OCI-LY1 (cell line): Measurements from ENCODE around the gene TMEM187.

Source experiments
- H2AFZ ChIP-seq: fragments of 200-600 bp; sonication (generic), shearing (Covaris generic); 2 replicates; pipeline ENCODE4 v1.6.0; 2014; ENCODE audit warnings: antibody characterized with exemption, mild to moderate bottlenecking, low read length
- H3F3A ChIP-seq: fragments of 200-600 bp; sonication (generic), shearing (Covaris generic); 2 replicates; pipeline ENCODE4 v1.6.0; 2014; ENCODE audit warnings: mild to moderate bottlenecking, antibody characterized with exemption, low read length, moderate library complexity; ENCODE audit not compliant: insufficient read depth
- H3K27ac ChIP-seq: fragments of 200-600 bp; sonication (generic); 2 replicates; pipeline ENCODE4 v1.5.1; 2014; ENCODE audit warnings: low read length, mixed run types, mild to moderate bottlenecking, low read depth; ENCODE audit not compliant: poor library complexity, severe bottlenecking
- H3K27me3 ChIP-seq: fragments of 200-600 bp; sonication (generic); 2 replicates; pipeline ENCODE4 v1.6.0; 2014; ENCODE audit warnings: antibody characterized with exemption, mild to moderate bottlenecking, low read length, moderate library complexity; ENCODE audit not compliant: insufficient read depth
- H3K36me3 ChIP-seq: fragments of 200-600 bp; sonication (generic); 2 replicates; pipeline ENCODE4 v1.6.1; 2014; ENCODE audit warnings: mild to moderate bottlenecking, antibody characterized with exemption, low read length, moderate library complexity, mixed read lengths; ENCODE audit not compliant: insufficient read depth
- H3K4me1 ChIP-seq: fragments of 200-600 bp; sonication (generic); 2 replicates; pipeline ENCODE4 v1.5.1; 2014; ENCODE audit warnings: mild to moderate bottlenecking, low read length, moderate library complexity; ENCODE audit not compliant: insufficient read depth, severe bottlenecking
- H3K4me2 ChIP-seq: fragments of 200-600 bp; sonication (generic), shearing (Covaris generic); 2 replicates; pipeline ENCODE4 v1.6.1; 2014; ENCODE audit warnings: low read length
- H3K4me3 ChIP-seq: fragments of 200-600 bp; sonication (generic); 2 replicates; pipeline ENCODE4 v1.5.1; 2014; ENCODE audit warnings: low read length, low read depth, mild to moderate bottlenecking, mixed read lengths; ENCODE audit not compliant: poor library complexity, severe bottlenecking
- H3K79me2 ChIP-seq: fragments of 200-600 bp; shearing (Covaris generic); 2 replicates; pipeline ENCODE4 v1.6.1; 2016; ENCODE audit warnings: mixed run types, low read length, mixed read lengths; ENCODE audit not compliant: insufficient read depth
- H3K9ac ChIP-seq: fragments of 200-600 bp; sonication (generic), shearing (Covaris generic); 2 replicates; pipeline ENCODE4 v1.6.1; 2014; ENCODE audit warnings: mild to moderate bottlenecking, low read length, mixed read lengths
- H3K9me2 ChIP-seq: fragments of 200-600 bp; sonication (generic), shearing (Covaris generic); 2 replicates; pipeline ENCODE4 v1.6.1; 2014; ENCODE audit warnings: low read depth, mild to moderate bottlenecking, low read length, mixed read lengths
- H3K9me3 ChIP-seq: fragments of 200-600 bp; shearing (Covaris generic); 2 replicates; pipeline ENCODE4 v1.6.1; 2014; ENCODE audit warnings: low read length, mixed read lengths
- H4K20me1 ChIP-seq: fragments of 200-600 bp; sonication (generic), shearing (Covaris generic); 2 replicates; pipeline ENCODE4 v1.6.0; 2016; ENCODE audit warnings: mild to moderate bottlenecking, low read length; ENCODE audit not compliant: insufficient read depth
- EZH2 ChIP-seq: fragments of 200-600 bp; sonication (generic), shearing (Covaris generic); IDR thresholded peaks from 2 replicates; pipeline ENCODE4 v1.8.0; 2017; ENCODE audit warnings: borderline replicate concordance, mixed run types, mild to moderate bottlenecking, antibody characterized with exemption, low read length, moderate library complexity, mixed read lengths
- TF ChIP-seq, protein P1 (sequence below): fragments of 200-600 bp; sonication (generic), shearing (Covaris generic); IDR thresholded peaks from 2 replicates; pipeline ENCODE4 v1.5.1; 2017; ENCODE audit warnings: mild to moderate bottlenecking, antibody characterized with exemption, low read length, moderate library complexity, mixed read lengths

The TMEM187 gene

GRCh38 chrX:153948002-153948466 is 24.5 kb upstream of the TMEM187 start:
- H3K9ac ChIP-seq = no peak overlapping the region
- peaks cover 51% of the 10 kb centered on the region for H3K36me3 ChIP-seq
- H3K9me3 ChIP-seq = no peaks in the 10 kb centered on the region
- H3K27ac ChIP-seq = peak overlapping the region; percentile 36
- no peaks in the 10 kb centered on the region for H3F3A ChIP-seq
- H2AFZ ChIP-seq = no peak overlapping the region
- TF ChIP-seq, protein P1, sequence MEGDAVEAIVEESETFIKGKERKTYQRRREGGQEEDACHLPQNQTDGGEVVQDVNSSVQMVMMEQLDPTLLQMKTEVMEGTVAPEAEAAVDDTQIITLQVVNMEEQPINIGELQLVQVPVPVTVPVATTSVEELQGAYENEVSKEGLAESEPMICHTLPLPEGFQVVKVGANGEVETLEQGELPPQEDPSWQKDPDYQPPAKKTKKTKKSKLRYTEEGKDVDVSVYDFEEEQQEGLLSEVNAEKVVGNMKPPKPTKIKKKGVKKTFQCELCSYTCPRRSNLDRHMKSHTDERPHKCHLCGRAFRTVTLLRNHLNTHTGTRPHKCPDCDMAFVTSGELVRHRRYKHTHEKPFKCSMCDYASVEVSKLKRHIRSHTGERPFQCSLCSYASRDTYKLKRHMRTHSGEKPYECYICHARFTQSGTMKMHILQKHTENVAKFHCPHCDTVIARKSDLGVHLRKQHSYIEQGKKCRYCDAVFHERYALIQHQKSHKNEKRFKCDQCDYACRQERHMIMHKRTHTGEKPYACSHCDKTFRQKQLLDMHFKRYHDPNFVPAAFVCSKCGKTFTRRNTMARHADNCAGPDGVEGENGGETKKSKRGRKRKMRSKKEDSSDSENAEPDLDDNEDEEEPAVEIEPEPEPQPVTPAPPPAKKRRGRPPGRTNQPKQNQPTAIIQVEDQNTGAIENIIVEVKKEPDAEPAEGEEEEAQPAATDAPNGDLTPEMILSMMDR = no peak
- no peak for TF ChIP-seq EZH2
- H3K4me1 ChIP-seq = peaks cover 18% of the 10 kb centered on the region
- no peaks in the 10 kb centered on the region for H4K20me1 ChIP-seq
- H3K27me3 ChIP-seq = no peaks in the 10 kb centered on the region
- H3K4me2 ChIP-seq = no peak overlapping the region
- H3K9me2 ChIP-seq = no peaks in the 10 kb centered on the region
- no peak overlapping the region for H3K4me3 ChIP-seq
- H3K79me2 ChIP-seq = no peaks in the 10 kb centered on the region

DNA sequence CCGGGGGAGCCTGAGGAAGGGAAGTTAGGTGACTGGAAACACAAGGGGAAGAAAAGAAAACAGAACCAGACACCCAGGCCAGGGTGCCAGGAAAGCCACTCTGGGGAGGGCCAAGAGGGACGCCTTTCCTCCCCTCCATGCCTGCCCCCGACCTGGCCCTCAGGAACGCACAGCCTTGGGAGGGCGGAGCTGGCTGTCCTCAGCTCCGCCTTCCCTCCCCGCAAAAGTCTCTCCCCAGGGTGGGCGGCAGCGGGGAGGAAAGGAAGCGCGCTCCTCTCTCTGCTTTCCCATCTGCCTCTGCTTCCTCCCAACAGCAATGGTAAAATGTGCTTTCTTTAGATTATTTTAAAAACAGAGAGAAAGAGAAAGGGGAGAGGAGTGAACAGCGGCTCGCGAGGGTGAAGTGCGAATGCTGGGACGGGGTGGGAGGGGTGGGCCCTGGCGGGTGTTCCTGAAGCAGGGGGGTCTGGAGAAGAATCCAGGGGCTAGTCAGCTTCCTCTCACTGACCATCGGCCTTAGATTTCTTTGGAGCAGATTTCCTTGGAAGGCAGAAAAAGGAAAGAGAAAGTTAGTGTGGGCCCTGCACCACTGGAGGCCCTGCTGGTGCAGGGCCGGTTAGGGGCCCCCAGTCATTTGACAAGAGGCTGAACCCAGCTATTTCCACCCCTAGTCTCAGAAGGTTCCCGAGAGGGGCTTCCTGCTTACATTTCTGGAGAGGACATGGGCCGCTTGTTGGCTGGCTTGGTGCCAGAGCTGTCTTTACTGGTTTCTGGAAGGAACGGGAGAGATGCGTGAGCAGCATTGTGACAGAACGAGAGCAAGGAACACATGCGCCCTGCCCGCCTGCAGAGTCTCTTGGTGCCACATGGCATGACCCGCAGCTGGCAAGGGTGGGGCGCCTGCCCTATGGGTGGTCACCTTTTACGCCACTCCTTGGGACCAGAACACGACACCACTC is 23.4 kb upstream of the TMEM187 start:
- Histone ChIP-seq H3K9ac (no peak overlapping the region), H3K27ac (no peak overlapping the region), H3K4me1 (peaks cover 7% of the 10 kb centered on the region), H3K4me3 (no peak overlapping the region), H3K9me3 (no peaks in the 10 kb centered on the region), H3K27me3 (no peaks in the 10 kb centered on the region), H3K79me2 (no peaks in the 10 kb centered on the region), H3K9me2 (no peaks in the 10 kb centered on the region), H3K4me2 (no peak overlapping the region), H3K36me3 (peaks cover 61% of the 10 kb centered on the region), H3F3A (no peaks in the 10 kb centered on the region), H2AFZ (no peak overlapping the region), H4K20me1 (no peaks in the 10 kb centered on the region)
- no peak for TF ChIP-seq EZH2
- TF ChIP-seq, protein P1 = no peak

DNA sequence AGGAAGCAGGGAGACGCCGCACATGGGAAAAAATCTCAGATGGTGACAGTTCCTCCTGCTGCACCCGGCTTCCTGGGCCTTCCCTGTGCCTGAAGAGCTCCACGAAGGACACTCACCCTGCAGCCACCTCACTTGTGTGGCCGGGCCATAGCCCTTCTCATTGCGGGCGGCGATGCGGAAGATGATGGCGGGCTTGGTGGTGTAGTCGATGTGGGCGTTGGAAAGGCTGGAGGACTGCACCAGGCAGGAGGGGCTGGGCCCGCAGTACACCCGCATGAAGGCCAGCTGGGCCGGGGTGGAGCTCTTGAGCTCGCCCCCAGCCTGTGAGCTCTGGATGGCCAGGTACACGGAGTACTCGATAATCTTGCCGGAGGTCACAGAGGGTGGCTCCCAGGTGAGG is 22.4 kb upstream of the TMEM187 start:
- Histone ChIP-seq H3K4me3 (no peak overlapping the region), H3F3A (no peaks in the 10 kb centered on the region), H3K36me3 (peaks cover 71% of the 10 kb centered on the region), H3K9me3 (no peaks in the 10 kb centered on the region), H3K9ac (no peak overlapping the region), H2AFZ (no peak overlapping the region), H3K4me2 (no peak overlapping the region), H3K27me3 (no peaks in the 10 kb centered on the region), H3K27ac (no peak overlapping the region), H4K20me1 (no peaks in the 10 kb centered on the region), H3K4me1 (no peaks in the 10 kb centered on the region), H3K9me2 (no peaks in the 10 kb centered on the region), H3K79me2 (no peaks in the 10 kb centered on the region)
- TF ChIP-seq EZH2 = no peak
- TF ChIP-seq, protein P1 = no peak
